ENCODE results near the gene PCDH12.

The PCDH12 gene

DNA sequence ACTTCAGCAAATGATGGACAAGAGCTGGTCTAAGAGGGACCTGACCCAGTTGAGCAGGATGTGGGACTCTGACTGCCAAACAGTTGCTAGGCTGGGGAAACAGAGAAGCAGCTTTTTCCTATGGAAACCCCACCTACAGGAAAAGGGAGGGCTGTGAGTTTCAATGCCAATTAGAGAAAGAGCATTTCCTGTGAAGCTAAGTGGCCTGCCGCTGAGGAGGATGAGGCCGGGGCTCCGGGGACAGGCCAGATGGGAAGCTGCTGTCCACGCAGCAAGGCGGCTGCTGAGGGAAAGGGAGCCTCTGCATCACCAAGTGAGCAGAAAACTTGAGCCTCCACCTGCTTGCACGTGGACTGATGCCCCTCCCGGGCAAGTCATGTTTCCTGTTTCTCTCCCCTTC lies at the start of gene PCDH12:
PCDH12 (minus strand) TSS at position 90 of the 400 bp plus-strand sequence. CDS start 351 bp downstream, outside the sequence.
- peak; percentile 36 for DNase-seq (ENCODE audit: low spot score)

DNA sequence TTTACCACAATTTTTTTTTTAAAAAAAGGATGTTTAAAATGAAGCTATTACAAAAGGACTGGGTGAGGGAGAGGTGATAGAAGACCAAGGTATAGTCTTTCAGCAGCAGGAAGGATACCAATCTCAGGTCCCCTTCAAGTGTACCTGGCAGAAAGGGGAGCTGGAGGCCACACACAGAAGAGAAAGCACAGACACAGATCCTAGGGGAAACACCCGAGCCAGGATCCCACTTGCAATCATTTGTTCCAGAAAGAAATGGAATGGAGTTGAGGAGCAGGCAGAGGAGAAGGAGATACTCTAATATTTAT lies 49.2 kb upstream of the PCDH12 start:
- DNase-seq (ENCODE audit: low spot score), result no peak

DNA sequence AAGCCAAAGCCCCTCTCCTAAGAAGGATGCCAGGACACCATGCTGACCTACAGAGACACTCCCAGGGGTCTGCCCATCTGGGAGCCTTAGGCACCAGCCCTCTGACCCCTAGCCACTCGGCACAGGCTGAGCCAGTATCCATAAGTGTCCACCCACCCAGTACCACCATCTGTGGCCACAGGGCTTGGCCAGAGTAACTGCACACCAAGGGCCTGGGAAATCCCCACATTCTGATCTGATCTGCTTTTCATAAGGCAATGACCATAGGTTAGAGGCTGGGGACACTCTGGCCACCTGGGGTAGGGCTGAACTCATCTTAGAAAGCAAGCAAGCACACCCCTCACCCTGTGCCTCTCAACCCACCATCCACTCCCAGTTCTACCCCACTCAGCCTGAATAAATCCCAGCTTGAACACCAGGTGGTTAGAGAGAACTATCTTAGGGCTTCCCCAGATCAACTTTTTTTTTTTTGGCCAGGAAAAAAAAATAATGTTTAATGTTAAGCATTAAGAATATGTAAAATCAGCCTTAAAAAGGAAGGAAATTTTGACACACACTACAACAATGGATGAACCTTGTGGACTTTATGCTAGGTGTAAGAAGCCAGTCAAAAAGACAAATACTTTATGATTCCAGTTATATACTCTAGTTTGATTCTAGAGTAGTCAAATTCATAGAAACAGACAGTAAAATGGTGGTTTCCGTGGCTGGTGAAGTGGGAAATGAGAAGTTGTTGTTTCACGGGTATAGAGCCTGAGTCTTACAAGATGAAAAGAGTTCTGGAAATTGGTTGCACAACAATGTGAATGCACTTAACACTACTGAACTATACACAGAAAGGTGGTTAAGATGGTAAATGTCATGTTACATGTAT lies 48.6 kb upstream of the PCDH12 start:
- DNase-seq (ENCODE audit: low spot score), result no peak

- DNase-seq (ENCODE audit: low spot score), result no peak
Measured at GRCh38 chr5:142003266-142003800, 45.3 kb upstream of the PCDH12 start.

DNA sequence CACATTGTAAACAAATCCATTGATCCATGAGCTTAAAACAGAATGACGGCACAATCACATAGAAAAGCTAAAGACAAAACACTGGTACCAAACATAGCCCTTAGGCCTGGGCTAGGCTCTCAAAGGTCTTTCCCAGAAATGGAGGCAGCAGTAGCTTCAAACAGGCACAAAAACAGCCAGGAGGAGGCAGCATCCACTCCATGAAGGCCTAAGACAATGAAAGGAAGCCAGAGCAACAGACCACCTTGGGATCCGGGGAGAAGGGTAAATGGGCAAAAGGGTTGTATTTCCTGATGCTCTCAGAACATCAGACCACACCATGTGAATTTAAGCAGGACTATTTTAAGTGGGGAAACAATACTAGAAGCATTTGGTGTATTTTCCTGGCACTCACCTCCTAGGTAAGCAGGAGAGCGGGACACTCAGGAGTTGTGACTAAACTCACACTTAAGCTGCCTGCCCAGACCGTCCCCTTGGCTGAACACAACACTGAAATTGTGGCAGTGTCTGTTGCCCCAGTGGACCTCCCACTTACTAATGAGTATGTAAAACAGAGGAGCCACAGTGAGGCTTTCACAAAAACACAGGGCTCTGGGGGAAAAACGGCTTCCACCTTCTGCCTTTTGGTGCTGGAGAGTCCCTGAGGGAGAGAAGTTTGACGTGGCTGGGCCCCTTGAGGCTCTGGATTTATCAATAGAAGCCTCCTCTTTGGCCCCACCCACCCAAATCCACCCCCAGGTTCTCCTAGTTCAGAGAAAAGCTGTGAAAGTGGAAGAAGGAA lies 42.9 kb upstream of the PCDH12 start:
- no peak for DNase-seq (ENCODE audit: low spot score)

DNA sequence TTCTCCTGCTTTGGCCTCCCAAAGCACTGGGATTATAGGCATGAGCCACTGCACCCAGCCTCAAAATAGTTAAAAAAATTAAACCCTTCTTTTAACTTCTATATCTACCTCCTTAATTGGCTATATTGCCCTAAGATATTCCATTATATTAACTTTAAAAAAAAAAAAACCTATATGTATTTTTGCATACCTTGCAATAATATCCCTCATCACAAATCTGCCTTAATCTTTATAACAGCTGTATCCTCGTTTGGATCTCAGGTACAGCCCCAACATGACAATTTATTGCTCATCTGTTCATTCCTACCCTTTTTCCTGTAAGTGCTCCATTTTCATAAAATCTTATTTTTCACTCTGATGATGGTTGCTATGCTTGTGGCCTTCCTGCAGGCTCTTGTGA lies 42.2 kb upstream of the PCDH12 start:
- no peak for DNase-seq (ENCODE audit: low spot score)

DNA sequence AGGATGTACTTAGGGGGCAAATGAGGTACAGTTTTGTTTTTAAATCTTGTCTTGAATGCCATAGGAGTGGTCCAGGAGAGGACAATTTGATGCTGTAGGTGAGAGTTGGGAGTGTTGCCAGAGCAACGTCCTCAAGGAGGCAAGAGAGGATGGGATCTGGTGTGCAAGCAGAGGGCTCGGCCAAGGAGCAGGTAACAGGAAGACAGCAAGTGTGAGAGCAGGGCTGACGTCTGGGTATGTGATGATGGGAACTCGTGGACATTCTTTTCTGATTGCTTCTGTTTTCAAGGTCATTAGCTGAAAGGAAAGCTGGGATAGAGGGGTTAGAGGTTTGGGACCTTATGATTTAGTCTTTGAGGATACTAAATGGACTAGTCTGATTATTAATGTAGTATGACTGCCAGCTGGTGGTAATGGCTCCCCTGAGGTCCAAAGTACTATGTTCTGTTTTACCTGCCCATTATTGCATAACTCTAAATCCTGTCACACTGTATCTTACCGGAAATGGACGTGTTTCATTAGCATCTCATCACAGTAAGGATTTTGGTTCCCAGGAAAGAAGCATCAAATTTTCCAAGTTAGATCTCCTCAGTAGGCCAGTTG lies 39.5 kb upstream of the PCDH12 start:
- no peak for DNase-seq (ENCODE audit: low spot score)

- DNase-seq (ENCODE audit: low spot score), result no peak
Measured at GRCh38 chr5:141995656-141996055, 37.7 kb upstream of the PCDH12 start.

DNA sequence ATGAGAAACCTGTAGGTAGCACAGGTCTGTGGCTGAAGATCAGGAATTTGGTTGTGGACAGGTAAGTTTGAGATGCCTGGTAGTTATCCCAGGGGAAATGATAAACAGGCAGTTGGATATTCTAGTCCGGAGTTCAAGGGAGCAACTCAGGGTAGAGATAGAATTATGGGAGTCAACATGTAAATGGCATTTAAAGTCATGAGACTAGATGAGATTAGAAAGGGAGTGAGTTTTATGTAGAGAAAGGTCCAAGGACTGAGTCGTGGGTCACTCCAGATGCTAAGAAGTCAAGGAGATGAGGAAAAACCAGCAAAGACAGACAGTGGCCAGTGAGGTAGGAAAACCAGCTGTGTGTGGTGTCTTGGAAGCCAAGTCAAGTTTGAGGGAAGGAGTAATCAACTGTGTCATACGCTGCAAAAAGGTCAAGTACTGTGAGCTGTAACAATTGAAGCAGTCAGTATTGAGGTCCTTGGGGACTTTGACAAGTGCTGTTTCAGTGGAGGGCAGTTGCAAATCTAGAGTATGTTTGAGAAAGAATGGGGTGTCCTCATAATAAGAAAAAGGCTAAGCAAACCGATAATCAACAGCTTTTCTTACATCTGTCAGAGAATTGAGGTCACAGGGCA lies 36.6 kb upstream of the PCDH12 start:
- DNase-seq (ENCODE audit: low spot score), result no peak

GRCh38 chr5:141992349-141992963 lies 34.5 kb upstream of the PCDH12 start:
- peak; percentile 47 for DNase-seq (ENCODE audit: low spot score)

GRCh38 chr5:141989720-141990119 lies 31.7 kb upstream of the PCDH12 start:
- no peak for DNase-seq (ENCODE audit: low spot score)

DNA sequence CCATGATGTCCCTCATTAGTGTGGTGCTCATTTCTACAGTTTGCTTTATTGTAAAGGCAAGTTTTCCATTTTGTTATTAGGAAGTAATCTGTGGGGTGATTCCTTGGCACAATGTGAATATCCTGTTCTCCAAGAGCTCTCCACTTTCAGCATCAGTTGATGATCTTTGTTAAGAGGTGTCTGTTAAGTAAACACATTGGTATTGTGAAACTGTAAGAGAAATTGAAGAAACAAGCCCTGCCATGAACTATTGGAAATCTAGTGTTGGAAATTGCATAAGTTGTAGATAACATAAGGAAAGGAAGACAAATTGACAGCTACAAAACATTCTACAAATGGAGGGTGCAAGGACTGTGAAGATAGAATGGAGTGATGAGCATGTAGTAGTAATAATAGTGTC lies 28.1 kb upstream of the PCDH12 start:
- DNase-seq (ENCODE audit: low spot score), result no peak

- no peak for DNase-seq (ENCODE audit: low spot score)
Measured at GRCh38 chr5:141982626-141983025, 24.6 kb upstream of the PCDH12 start.

- DNase-seq (ENCODE audit: low spot score), result no peak
Measured at GRCh38 chr5:141978389-141978788, 20.4 kb upstream of the PCDH12 start.

GRCh38 chr5:141976176-141976575 lies 18.2 kb upstream of the PCDH12 start:
- no peak for DNase-seq (ENCODE audit: low spot score)

- DNase-seq (ENCODE audit: low spot score), result peak; percentile 57
Measured at GRCh38 chr5:141973871-141974595, 16.0 kb upstream of the PCDH12 start.

DNA sequence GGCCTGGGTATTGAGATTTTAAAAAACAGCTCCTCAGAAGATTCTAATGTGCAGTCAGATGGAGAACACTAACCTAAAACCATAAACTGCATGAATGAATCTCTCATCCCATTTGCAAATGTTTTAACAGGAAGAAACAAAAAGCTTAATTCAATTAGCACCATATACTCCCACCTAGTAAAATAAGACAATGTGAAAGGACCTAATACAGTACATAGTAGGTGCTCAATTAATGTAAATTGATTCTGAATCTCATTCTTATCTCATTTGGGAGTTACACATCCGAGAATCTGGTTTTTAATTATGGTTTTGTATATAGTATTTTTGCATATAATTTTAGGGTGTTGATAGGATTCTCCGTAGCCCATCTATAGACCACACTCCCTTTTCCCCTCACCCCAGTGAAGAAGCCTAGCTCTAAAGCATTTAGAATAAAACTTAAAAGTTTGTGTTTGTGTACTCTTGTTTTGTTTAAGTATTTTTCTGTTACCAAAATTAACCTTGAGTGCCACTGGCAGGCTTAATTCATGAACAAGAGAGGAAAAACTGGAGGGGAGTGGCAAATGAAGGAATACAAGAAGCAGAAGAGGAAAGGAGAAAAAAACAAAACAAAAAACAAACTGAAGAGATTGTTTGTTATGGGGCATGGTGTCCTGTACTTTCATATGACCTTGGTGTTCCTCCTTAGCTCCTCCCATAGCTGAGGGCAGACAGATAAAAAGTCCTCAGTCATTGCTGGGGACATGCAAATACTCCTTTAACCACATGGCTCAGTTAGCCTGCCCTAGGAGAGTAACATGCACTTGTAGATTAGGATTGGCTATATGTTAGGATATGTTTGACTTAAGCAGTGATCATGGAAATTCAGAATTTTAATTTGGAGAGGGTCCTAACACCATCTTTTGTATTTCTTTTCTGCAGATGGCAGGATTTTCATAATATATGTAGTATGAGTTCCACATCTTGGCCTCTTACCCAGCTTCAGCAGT lies 12.1 kb upstream of the PCDH12 start:
- DNase-seq (ENCODE audit: low spot score), result peak; percentile 30

- peak; percentile 95 for DNase-seq (ENCODE audit: low spot score)
Measured at GRCh38 chr5:141968914-141969608, 11.1 kb upstream of the PCDH12 start, which contains the start of gene RNF14. Gene RNF14 (plus strand): TSS chr5:141969105. CDS start chr5:141973589, 4,484 bp downstream.

DNA sequence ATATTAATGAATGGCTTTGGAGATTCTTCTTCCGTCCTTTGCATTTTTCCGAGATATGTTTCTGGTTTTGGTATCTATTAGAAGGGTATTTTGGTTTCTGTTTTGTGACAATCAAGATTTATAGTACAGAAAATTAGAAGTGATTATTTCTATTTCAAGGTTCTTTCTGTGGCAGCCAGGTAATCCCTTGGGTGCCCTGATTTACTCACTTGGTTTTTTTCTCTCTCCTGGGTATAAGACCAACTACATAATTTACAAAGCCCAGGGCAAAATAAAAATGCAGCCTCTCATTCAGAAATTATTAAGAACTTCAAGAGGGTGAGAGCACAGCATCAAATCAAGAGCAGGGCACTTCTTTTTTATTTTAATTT lies 8.9 kb upstream of the PCDH12 start:
- DNase-seq (ENCODE audit: low spot score), result no peak
